HCT116 (cell line): Measurements from ENCODE around the gene CD70. TPM values are rescaled to one million over a fixed set of nuclear protein-coding genes. Genes with fewer than 3 reads are reported as not detected.

Source experiments
- ATAC-seq: fragments of 200-7000 bp; cut with Tn5 transposase; 2 replicates; pipeline ENCODE4 v1.9.1; 2020; ENCODE audit warnings: mild to moderate bottlenecking, moderate library complexity
- BruUV-seq: library from RNA; stranded (reverse); fragments of 400-500 nt; replicated peaks from 2 replicates; lab custom pipeline; 2021; lab: Mats Ljungman, UMichigan
- CTCF ChIA-PET: fragments of 300-600 bp; sonication (Branson Sonifier 250); formaldehyde crosslinking; loops from one replicate; lab custom pipeline; 2021; ENCODE audit warnings: antibody characterized with exemption; lab: Charles Lee
- POLR2A ChIA-PET: fragments of 300-600, 350-600 bp; sonication (Branson Sonifier 250); formaldehyde crosslinking; loops from one replicate; lab custom pipeline; 2021; ENCODE audit warnings: antibody characterized with exemption; lab: Charles Lee
- RAD21 ChIA-PET, 2 experiments: fragments of 300-600 bp; sonication (Branson Sonifier 250); formaldehyde crosslinking; loops; one replicate each; lab custom pipeline; 2023; ENCODE audit warnings: low total read pairs in 2 of 2; ENCODE audit not compliant: uncharacterized antibody in 2 of 2, unreplicated experiment in 2 of 2, low non-redundant PET in 1 of 2; lab: Charles Lee
- DNase-seq: peaks from one replicate; pipeline ENCODE4 v3.0.0-alpha.2; 2010; ENCODE audit warnings: low read depth, low spot score
- H2AFZ ChIP-seq: fragments of 200-600 bp; shearing (Covaris generic), sonication (generic); 2 replicates; pipeline ENCODE4 v1.6.1; 2017; ENCODE audit warnings: low read depth, mixed run types, mixed read lengths, antibody characterized with exemption, low read length; ENCODE audit not compliant: poor library complexity, severe bottlenecking
- H3K27ac ChIP-seq: 2 replicates; pipeline ENCODE4 v1.5.1; 2012; ENCODE audit warnings: low read depth, low read length
- H3K27me3 ChIP-seq: fragments of 200-600 bp; sonication (generic); 2 replicates; pipeline ENCODE4 v1.6.1; 2016; ENCODE audit warnings: mixed run types, low read length, mixed read lengths; ENCODE audit not compliant: insufficient read depth
- H3K36me3 ChIP-seq, 2 experiments: fragments of 200-500 bp in 1 of 2; fragments of 200-600 bp in 1 of 2; sonication (Bioruptor generic) in 1 of 2; sonication (generic) in 1 of 2; 2 replicates each; pipeline versions ENCODE4 v1.5.1 to v1.6.1; 2014 to 2016; ENCODE audit warnings: low read length in 2 of 2, inconsistent platforms in 1 of 2, mixed read lengths in 1 of 2, mixed run types in 1 of 2; ENCODE audit not compliant: insufficient read depth in 2 of 2, control insufficient read depth in 1 of 2
- H3K4me1 ChIP-seq, 2 experiments: fragments of 200-600 bp in 1 of 2; sonication (generic) in 1 of 2; 2 replicates each; pipeline versions ENCODE4 v1.5.1 to v1.6.1; 2012 to 2017; ENCODE audit warnings: low read length in 2 of 2, inconsistent platforms in 1 of 2, mild to moderate bottlenecking in 1 of 2, mixed read lengths in 1 of 2, mixed run types in 1 of 2, moderate library complexity in 1 of 2; ENCODE audit not compliant: insufficient read depth in 2 of 2, control insufficient read depth in 1 of 2
- H3K4me2 ChIP-seq: fragments of 200-600 bp; sonication (generic); 2 replicates; pipeline ENCODE4 v1.6.1; 2017; ENCODE audit warnings: mixed run types, low read length, mixed read lengths
- H3K4me3 ChIP-seq, 2 experiments: fragments of 200-600 bp in 1 of 2; sonication (generic) in 1 of 2; replicated peaks in 1 of 2; 2 replicates each; pipeline ENCODE4 v1.5.1; 2011 to 2016; ENCODE audit warnings: low read length in 2 of 2, control low read depth in 1 of 2, low read depth in 1 of 2, mild to moderate bottlenecking in 1 of 2, mixed read lengths in 1 of 2, mixed run types in 1 of 2
- H3K79me2 ChIP-seq: fragments of 200-600 bp; sonication (generic); 2 replicates; pipeline ENCODE4 v1.6.1; 2017; ENCODE audit warnings: mild to moderate bottlenecking, mixed run types, low read length, moderate library complexity, mixed read lengths; ENCODE audit not compliant: insufficient read depth
- H3K9ac ChIP-seq: fragments of 200-600 bp; sonication (generic); 2 replicates; pipeline ENCODE4 v1.6.1; 2016; ENCODE audit warnings: low read length, mixed read lengths
- H3K9me2 ChIP-seq: fragments of 200-600 bp; sonication (generic), shearing (Covaris generic); 2 replicates; pipeline ENCODE4 v1.6.1; 2017; ENCODE audit warnings: mixed run types, mild to moderate bottlenecking, moderate library complexity; ENCODE audit not compliant: insufficient read depth
- H3K9me3 ChIP-seq, 2 experiments: fragments of 200-500 bp in 1 of 2; fragments of 200-600 bp in 1 of 2; sonication (Bioruptor generic) in 1 of 2; sonication (generic) in 1 of 2; 2 replicates each; pipeline ENCODE4 v1.6.1; 2014 to 2017; ENCODE audit warnings: low read length in 2 of 2, mixed read lengths in 2 of 2, inconsistent platforms in 1 of 2, low read depth in 1 of 2, mild to moderate bottlenecking in 1 of 2, mixed run types in 1 of 2, moderate library complexity in 1 of 2; ENCODE audit not compliant: control insufficient read depth in 1 of 2, insufficient read depth in 1 of 2
- H4K20me1 ChIP-seq: fragments of 200-600 bp; sonication (generic), shearing (Covaris generic); 2 replicates; pipeline ENCODE4 v1.6.1; 2017; ENCODE audit warnings: mixed run types, mild to moderate bottlenecking, moderate library complexity; ENCODE audit not compliant: insufficient read depth
- CBX3 ChIP-seq: IDR thresholded peaks from 2 replicates; pipeline ENCODE4 v1.6.1; 2012; ENCODE audit warnings: low read depth
- EGR1 ChIP-seq: IDR thresholded peaks from 2 replicates; pipeline ENCODE4 v1.6.1; 2012; ENCODE audit warnings: low read depth
- ELF1 ChIP-seq: IDR thresholded peaks from 2 replicates; pipeline ENCODE4 v1.6.1; 2012; ENCODE audit warnings: low read depth, borderline replicate concordance
- EZH2 ChIP-seq: fragments of 200-600 bp; sonication (generic); IDR thresholded peaks from 2 replicates; pipeline ENCODE4 v1.6.1; 2017; ENCODE audit warnings: antibody characterized with exemption, mixed run types
- EZH2phosphoT487 ChIP-seq: fragments of 200-600 bp; IDR thresholded peaks from 2 replicates; pipeline ENCODE4 v1.6.1; 2018; ENCODE audit warnings: antibody characterized with exemption, borderline replicate concordance
- POLR2AphosphoS5 ChIP-seq: IDR thresholded peaks from 2 replicates; pipeline ENCODE4 v1.6.1; 2011; ENCODE audit warnings: mild to moderate bottlenecking, low read depth, low read length, moderate library complexity
- RAD21 ChIP-seq: IDR thresholded peaks from 2 replicates; pipeline ENCODE4 v1.6.1; 2012; ENCODE audit warnings: low read depth, mild to moderate bottlenecking
- SIN3A ChIP-seq: IDR thresholded peaks from 2 replicates; pipeline ENCODE4 v1.6.1; 2012; ENCODE audit warnings: low read depth
- SRF ChIP-seq: IDR thresholded peaks from 2 replicates; pipeline ENCODE4 v1.6.1; 2012; ENCODE audit warnings: low read depth
- intact Hi-C: fragments of 100-400 bp; cut with micrococcal nuclease; formaldehyde crosslinking; loops from 2 replicates; pipeline ENCODE4 v1.10.0; 2022
- total RNA-seq: library from RNA; stranded (reverse); gene quantifications from one replicate; pipeline ENCODE4 v1.2.1, GENCODE V29; 2021; ENCODE audit not compliant: unreplicated experiment
- TF ChIP-seq, protein P1 (sequence below): IDR thresholded peaks from 2 replicates; pipeline ENCODE4 v1.6.1; 2012; ENCODE audit warnings: low read depth
- TF ChIP-seq, protein P2 (sequence below), 3 experiments: fragments of 200-600 bp in 1 of 3; sonication (generic) in 1 of 3; IDR thresholded peaks in 2 of 3; conservative IDR thresholded peaks in 1 of 3; 2 replicates each; pipeline ENCODE4 v1.5.1; 2012 to 2017; ENCODE audit warnings: low read depth in 2 of 3, low read length in 2 of 3, antibody characterized with exemption in 1 of 3, borderline replicate concordance in 1 of 3, control low read depth in 1 of 3, mild to moderate bottlenecking in 1 of 3, mixed read lengths in 1 of 3, mixed run types in 1 of 3, moderate library complexity in 1 of 3; ENCODE audit not compliant: insufficient read depth in 1 of 3
- TF ChIP-seq, protein P3 (sequence below): IDR thresholded peaks from 2 replicates; pipeline ENCODE4 v1.6.1; 2011; ENCODE audit warnings: mild to moderate bottlenecking, low read length, moderate library complexity; ENCODE audit not compliant: insufficient replicate concordance; ENCODE audit errors: extremely low read depth

Gene CD70
- total RNA-seq, 1 experiment from 2014 or later, result 2.1 TPM

DNA sequence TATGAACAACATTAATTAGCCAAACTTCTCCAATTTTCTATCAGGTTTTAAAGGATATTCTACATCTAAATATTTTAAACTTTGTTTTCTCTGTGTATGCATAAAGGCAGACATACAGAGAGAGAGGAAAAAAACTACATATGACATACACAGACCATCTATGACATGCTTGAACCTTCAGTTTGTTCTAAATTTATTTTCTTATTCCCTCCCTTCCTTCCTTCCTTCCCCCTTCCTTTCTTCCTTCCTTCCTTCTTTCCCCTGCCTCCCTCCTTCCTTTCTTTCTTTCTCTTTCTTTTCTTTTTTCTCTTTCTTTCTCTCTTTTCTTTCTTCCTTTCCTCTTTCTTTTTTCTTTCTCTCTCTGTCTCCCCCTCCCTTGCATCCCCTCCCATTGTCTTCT, 35.8 kb upstream of the CD70 start:
- Histone ChIP-seq H3K4me1 (peaks cover 0 to 2% of the 10 kb centered on the region in 2 experiments; a peak in 1 of 4 replicates), H3K36me3 (no peaks in the 10 kb centered on the region), H3K9me3 (no peaks in the 10 kb centered on the region; a peak in 1 of 4 replicates), H3K4me3 (no peak overlapping the region), H3K79me2 (no peaks in the 10 kb centered on the region), H3K9ac (no peak overlapping the region), H3K4me2 (no peak overlapping the region), H3K9me2 (no peaks in the 10 kb centered on the region), H3K27ac (no peak overlapping the region), H2AFZ (no peak overlapping the region), H3K27me3 (no peaks in the 10 kb centered on the region), H4K20me1 (no peaks in the 10 kb centered on the region; the same call in 1 of the 2 replicates)
- DNase-seq, result no peak
- RAD21 ChIA-PET, result no interaction called here
- CTCF ChIA-PET, result no interaction called here
- no peak for ATAC-seq
- TF ChIP-seq RAD21 (no peak), CBX3 (peak; percentile 52; the same call in 1 of the 2 replicates)
- no TSS peak for BruUV-seq
- POLR2A ChIA-PET, result no interaction called here
- intact Hi-C loops, result loop anchor here (5.0 kb wide), 1 partner anchor 574 kb away; no protein-coding TSS in a partner anchor

DNA sequence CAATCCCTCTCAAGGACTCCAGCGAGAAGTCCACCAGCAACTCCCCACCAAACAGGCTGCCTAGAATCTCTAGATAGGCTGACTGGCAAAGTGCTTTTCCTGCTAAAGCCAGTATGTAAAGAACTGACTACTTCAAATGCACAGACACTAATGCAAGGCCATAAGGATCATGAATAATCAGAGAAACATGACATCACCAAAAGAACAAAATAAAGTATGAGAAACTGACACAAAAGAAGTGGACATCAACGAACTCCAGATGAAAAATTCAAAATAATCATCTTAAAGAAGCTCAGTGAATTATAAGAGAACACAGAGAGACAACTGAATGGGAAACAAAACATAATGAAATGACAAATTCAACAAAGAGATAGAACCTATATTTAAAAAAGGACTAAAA, 26.4 kb upstream of the CD70 start:
- no TSS peak for BruUV-seq
- no peaks in the 10 kb centered on the region for H3K9me2 ChIP-seq
- ChIA-PET RAD21 (no interaction called here), POLR2A (no interaction called here), CTCF (interaction anchor here (0.9 kb wide), 1 partner anchor 16 kb away, joined by 3 read pairs; no protein-coding TSS in a partner anchor)
- H3K36me3 ChIP-seq, result no peaks in the 10 kb centered on the region
- no peak for TF ChIP-seq SIN3A
- no peak for TF ChIP-seq POLR2AphosphoS5
- TF ChIP-seq SRF, result no peak
- TF ChIP-seq EGR1, result no peak
- TF ChIP-seq ELF1, result no peak
- no peak for TF ChIP-seq EZH2phosphoT487
- TF ChIP-seq EZH2, result no peak
- TF ChIP-seq, protein P1, sequence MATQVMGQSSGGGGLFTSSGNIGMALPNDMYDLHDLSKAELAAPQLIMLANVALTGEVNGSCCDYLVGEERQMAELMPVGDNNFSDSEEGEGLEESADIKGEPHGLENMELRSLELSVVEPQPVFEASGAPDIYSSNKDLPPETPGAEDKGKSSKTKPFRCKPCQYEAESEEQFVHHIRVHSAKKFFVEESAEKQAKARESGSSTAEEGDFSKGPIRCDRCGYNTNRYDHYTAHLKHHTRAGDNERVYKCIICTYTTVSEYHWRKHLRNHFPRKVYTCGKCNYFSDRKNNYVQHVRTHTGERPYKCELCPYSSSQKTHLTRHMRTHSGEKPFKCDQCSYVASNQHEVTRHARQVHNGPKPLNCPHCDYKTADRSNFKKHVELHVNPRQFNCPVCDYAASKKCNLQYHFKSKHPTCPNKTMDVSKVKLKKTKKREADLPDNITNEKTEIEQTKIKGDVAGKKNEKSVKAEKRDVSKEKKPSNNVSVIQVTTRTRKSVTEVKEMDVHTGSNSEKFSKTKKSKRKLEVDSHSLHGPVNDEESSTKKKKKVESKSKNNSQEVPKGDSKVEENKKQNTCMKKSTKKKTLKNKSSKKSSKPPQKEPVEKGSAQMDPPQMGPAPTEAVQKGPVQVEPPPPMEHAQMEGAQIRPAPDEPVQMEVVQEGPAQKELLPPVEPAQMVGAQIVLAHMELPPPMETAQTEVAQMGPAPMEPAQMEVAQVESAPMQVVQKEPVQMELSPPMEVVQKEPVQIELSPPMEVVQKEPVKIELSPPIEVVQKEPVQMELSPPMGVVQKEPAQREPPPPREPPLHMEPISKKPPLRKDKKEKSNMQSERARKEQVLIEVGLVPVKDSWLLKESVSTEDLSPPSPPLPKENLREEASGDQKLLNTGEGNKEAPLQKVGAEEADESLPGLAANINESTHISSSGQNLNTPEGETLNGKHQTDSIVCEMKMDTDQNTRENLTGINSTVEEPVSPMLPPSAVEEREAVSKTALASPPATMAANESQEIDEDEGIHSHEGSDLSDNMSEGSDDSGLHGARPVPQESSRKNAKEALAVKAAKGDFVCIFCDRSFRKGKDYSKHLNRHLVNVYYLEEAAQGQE, result no peak
- TF ChIP-seq, protein P2, sequence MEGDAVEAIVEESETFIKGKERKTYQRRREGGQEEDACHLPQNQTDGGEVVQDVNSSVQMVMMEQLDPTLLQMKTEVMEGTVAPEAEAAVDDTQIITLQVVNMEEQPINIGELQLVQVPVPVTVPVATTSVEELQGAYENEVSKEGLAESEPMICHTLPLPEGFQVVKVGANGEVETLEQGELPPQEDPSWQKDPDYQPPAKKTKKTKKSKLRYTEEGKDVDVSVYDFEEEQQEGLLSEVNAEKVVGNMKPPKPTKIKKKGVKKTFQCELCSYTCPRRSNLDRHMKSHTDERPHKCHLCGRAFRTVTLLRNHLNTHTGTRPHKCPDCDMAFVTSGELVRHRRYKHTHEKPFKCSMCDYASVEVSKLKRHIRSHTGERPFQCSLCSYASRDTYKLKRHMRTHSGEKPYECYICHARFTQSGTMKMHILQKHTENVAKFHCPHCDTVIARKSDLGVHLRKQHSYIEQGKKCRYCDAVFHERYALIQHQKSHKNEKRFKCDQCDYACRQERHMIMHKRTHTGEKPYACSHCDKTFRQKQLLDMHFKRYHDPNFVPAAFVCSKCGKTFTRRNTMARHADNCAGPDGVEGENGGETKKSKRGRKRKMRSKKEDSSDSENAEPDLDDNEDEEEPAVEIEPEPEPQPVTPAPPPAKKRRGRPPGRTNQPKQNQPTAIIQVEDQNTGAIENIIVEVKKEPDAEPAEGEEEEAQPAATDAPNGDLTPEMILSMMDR (IDR thresholded peaks at IDR 0.05 in 2 of 3, conservative IDR thresholded peaks at IDR 0.05 in 1 of 3; ENCODE audit: borderline replicate concordance in 1 of 3, insufficient read depth in 1 of 3, low read depth in 2 of 3, low read length in 2 of 3), result no peak
- TF ChIP-seq, protein P3, sequence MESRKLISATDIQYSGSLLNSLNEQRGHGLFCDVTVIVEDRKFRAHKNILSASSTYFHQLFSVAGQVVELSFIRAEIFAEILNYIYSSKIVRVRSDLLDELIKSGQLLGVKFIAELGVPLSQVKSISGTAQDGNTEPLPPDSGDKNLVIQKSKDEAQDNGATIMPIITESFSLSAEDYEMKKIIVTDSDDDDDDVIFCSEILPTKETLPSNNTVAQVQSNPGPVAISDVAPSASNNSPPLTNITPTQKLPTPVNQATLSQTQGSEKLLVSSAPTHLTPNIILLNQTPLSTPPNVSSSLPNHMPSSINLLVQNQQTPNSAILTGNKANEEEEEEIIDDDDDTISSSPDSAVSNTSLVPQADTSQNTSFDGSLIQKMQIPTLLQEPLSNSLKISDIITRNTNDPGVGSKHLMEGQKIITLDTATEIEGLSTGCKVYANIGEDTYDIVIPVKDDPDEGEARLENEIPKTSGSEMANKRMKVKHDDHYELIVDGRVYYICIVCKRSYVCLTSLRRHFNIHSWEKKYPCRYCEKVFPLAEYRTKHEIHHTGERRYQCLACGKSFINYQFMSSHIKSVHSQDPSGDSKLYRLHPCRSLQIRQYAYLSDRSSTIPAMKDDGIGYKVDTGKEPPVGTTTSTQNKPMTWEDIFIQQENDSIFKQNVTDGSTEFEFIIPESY, result no peak
- no peaks in the 10 kb centered on the region for H3K79me2 ChIP-seq
- H3K4me2 ChIP-seq, result no peak overlapping the region
- H3K4me1 ChIP-seq, result no peaks in the 10 kb centered on the region
- H2AFZ ChIP-seq, result no peak overlapping the region
- no peaks in the 10 kb centered on the region for H3K9me3 ChIP-seq
- H3K27ac ChIP-seq, result no peak overlapping the region
- no peak overlapping the region for H3K4me3 ChIP-seq
- H3K27me3 ChIP-seq, result no peaks in the 10 kb centered on the region
- DNase-seq, result no peak
- intact Hi-C loops, result no loop called here
- no peak for ATAC-seq
- no peak overlapping the region for H3K9ac ChIP-seq
- no peaks in the 10 kb centered on the region for H4K20me1 ChIP-seq
